ENCODE results near the gene CBX3.
"Not testable (repeated sequence)": the region's sequence is repeated elsewhere in the genome, so short reads cannot be mapped to it uniquely, and the experiment has no call there.

Gene CBX3

GRCh38 chr7:26187380-26188205 is 14.0 kb upstream of the CBX3 start:
- no peak for DNase-seq
- Mint-ChIP-seq H3K27ac (peak overlapping the region; percentile 74), H3K27me3 (no peaks in the 10 kb centered on the region), H3K9me3 (no peaks in the 10 kb centered on the region), H3K4me1 (peaks cover 79% of the 10 kb centered on the region), H3K4me3 (no peak overlapping the region), H3K36me3 (peaks cover 78% of the 10 kb centered on the region)
- CTCF ChIA-PET, result interaction anchor here (0.8 to 7.5 kb wide), 7 partner anchors 9 to 182 kb away, joined by 3 to 41 read pairs (median 3); no protein-coding TSS in a partner anchor

GRCh38 chr7:26188206-26188956 is 13.2 kb upstream of the CBX3 start:
- no peak for DNase-seq
- CTCF ChIA-PET, result interaction anchor here (0.8 to 7.5 kb wide), 10 partner anchors 8 to 181 kb away, joined by 3 to 41 read pairs (median 3); partner anchors contain the start of gene CBX3
- Mint-ChIP-seq H3K4me3 (no peak overlapping the region), H3K36me3 (peaks cover 86% of the 10 kb centered on the region), H3K27me3 (no peaks in the 10 kb centered on the region), H3K9me3 (no peaks in the 10 kb centered on the region), H3K27ac (peak overlapping the region; percentile 4), H3K4me1 (peaks cover 87% of the 10 kb centered on the region)

- no peaks in the 10 kb centered on the region for H3K9me3 Mint-ChIP-seq
- H3K4me3 Mint-ChIP-seq, result no peak overlapping the region
- CTCF ChIA-PET, result interaction anchor here (1.2 to 7.5 kb wide), 5 partner anchors 9 to 176 kb away, joined by 3 to 41 read pairs (median 5); partner anchors contain the start of gene CBX3
- H3K27me3 Mint-ChIP-seq, result no peaks in the 10 kb centered on the region
- peaks cover 88% of the 10 kb centered on the region for H3K36me3 Mint-ChIP-seq
- peaks cover 94% of the 10 kb centered on the region for H3K4me1 Mint-ChIP-seq
- DNase-seq, result no peak
- peak overlapping the region; percentile 11 for H3K27ac Mint-ChIP-seq
These were observed 12.5 kb upstream of the CBX3 start for GRCh38 chr7:26188957-26189541.

- DNase-seq, result no peak
- Mint-ChIP-seq H3K27me3 (no peaks in the 10 kb centered on the region), H3K9me3 (no peaks in the 10 kb centered on the region), H3K4me1 (peaks cover 95% of the 10 kb centered on the region), H3K4me3 (no peak overlapping the region), H3K27ac (no peak overlapping the region), H3K36me3 (peaks cover 88% of the 10 kb centered on the region)
- CTCF ChIA-PET, result interaction anchor here (1.2 to 7.5 kb wide), 4 partner anchors 9 to 111 kb away, joined by 3 to 41 read pairs (median 6); partner anchors contain the start of gene CBX3
These were observed 11.8 kb upstream of the CBX3 start for GRCh38 chr7:26189697-26190096.

GRCh38 chr7:26190417-26190869 is 11.1 kb upstream of the CBX3 start:
- Mint-ChIP-seq H3K9me3 (no peaks in the 10 kb centered on the region), H3K36me3 (peaks cover 85% of the 10 kb centered on the region), H3K4me3 (no peak overlapping the region), H3K27me3 (no peaks in the 10 kb centered on the region), H3K4me1 (peaks cover 94% of the 10 kb centered on the region), H3K27ac (peak overlapping the region; percentile 58)
- no peak for DNase-seq
- CTCF ChIA-PET, result interaction anchor here (0.9 kb wide), 1 partner anchor 35 kb away, joined by 3 read pairs; no protein-coding TSS in a partner anchor

GRCh38 chr7:26191233-26191973 is 10.1 kb upstream of the CBX3 start:
- Mint-ChIP-seq H3K9me3 (no peaks in the 10 kb centered on the region), H3K4me3 (no peak overlapping the region), H3K27me3 (no peaks in the 10 kb centered on the region), H3K27ac (peak overlapping the region; percentile 33), H3K4me1 (peaks cover 96% of the 10 kb centered on the region), H3K36me3 (peaks cover 88% of the 10 kb centered on the region)
- no peak for DNase-seq
- CTCF ChIA-PET, result interaction anchor here (0.8 to 2.2 kb wide), 5 partner anchors 8 to 107 kb away, joined by 3 to 15 read pairs (median 3); no protein-coding TSS in a partner anchor

GRCh38 chr7:26191974-26192479 is 9.5 kb upstream of the CBX3 start:
- Mint-ChIP-seq H3K4me3 (no peak overlapping the region), H3K27ac (peak overlapping the region; percentile 78), H3K9me3 (no peaks in the 10 kb centered on the region), H3K4me1 (peaks cover 96% of the 10 kb centered on the region), H3K27me3 (no peaks in the 10 kb centered on the region), H3K36me3 (peaks cover 91% of the 10 kb centered on the region)
- CTCF ChIA-PET, result interaction anchor here (0.9 to 2.2 kb wide), 5 partner anchors 12 to 173 kb away, joined by 3 to 15 read pairs (median 4); no protein-coding TSS in a partner anchor
- DNase-seq, result no peak

- Mint-ChIP-seq H3K4me1 (peaks cover 96% of the 10 kb centered on the region), H3K4me3 (no peak overlapping the region), H3K27ac (peak overlapping the region; percentile 78), H3K27me3 (no peaks in the 10 kb centered on the region), H3K36me3 (peaks cover 91% of the 10 kb centered on the region), H3K9me3 (no peaks in the 10 kb centered on the region)
- CTCF ChIA-PET, result interaction anchor here (0.9 to 2.2 kb wide), 4 partner anchors 92 to 177 kb away, joined by 4 to 15 read pairs (median 6); no protein-coding TSS in a partner anchor
- no peak for DNase-seq
These were observed 9.0 kb upstream of the CBX3 start for GRCh38 chr7:26192485-26193087.

GRCh38 chr7:26193432-26194207 is 7.9 kb upstream of the CBX3 start:
- peaks cover 86% of the 10 kb centered on the region for H3K4me1 Mint-ChIP-seq
- H3K36me3 Mint-ChIP-seq, result peaks cover 91% of the 10 kb centered on the region
- DNase-seq, result no peak
- peak overlapping the region; percentile 85 for H3K27ac Mint-ChIP-seq
- CTCF ChIA-PET, result interaction anchor here (0.7 to 5.3 kb wide), 4 partner anchors 91 to 176 kb away, joined by 3 to 52 read pairs (median 6); no protein-coding TSS in a partner anchor
- no peaks in the 10 kb centered on the region for H3K27me3 Mint-ChIP-seq
- peak overlapping the region; percentile 52 for H3K4me3 Mint-ChIP-seq
- H3K9me3 Mint-ChIP-seq, result no peaks in the 10 kb centered on the region

- Mint-ChIP-seq H3K27ac (peak overlapping the region; percentile 85), H3K4me3 (peak overlapping the region; percentile 52), H3K36me3 (peaks cover 91% of the 10 kb centered on the region), H3K4me1 (peaks cover 74% of the 10 kb centered on the region)
- H3K9me3 Mint-ChIP-seq, DNase-seq, H3K27me3 Mint-ChIP-seq: not testable (repeated sequence)
- CTCF ChIA-PET, result interaction anchor here (0.6 to 5.3 kb wide), 3 partner anchors 43 to 171 kb away, joined by 4 to 52 read pairs (median 5); partner anchors contain the start of gene NFE2L3
These were observed 6.8 kb upstream of the CBX3 start for GRCh38 chr7:26194764-26195163.

- H3K36me3 Mint-ChIP-seq, result peaks cover 90% of the 10 kb centered on the region
These were observed 6.4 kb upstream of the CBX3 start for GRCh38 chr7:26195182-26195581.

More at GRCh38 chr7:26195182-26195581, 6.4 kb upstream of the CBX3 start:
- peak overlapping the region; percentile 69 for H3K27ac Mint-ChIP-seq
- DNase-seq, result no peak
- CTCF ChIA-PET, result interaction anchor here (0.6 to 5.3 kb wide), 3 partner anchors 43 to 170 kb away, joined by 4 to 52 read pairs (median 5); partner anchors contain the start of gene NFE2L3
- peak overlapping the region; percentile 77 for H3K4me3 Mint-ChIP-seq
- H3K27me3 Mint-ChIP-seq, result peaks cover 6% of the 10 kb centered on the region
- H3K9me3 Mint-ChIP-seq, result no peaks in the 10 kb centered on the region
- H3K4me1 Mint-ChIP-seq, result peaks cover 72% of the 10 kb centered on the region

Measured in activated naive CD4-positive, alpha-beta T cell treated with anti-CD3 and anti-CD28 coated beads, Interleukin-2, amount 10 ng/mL, durations not matched to agents 7 days and 5 days (primary cell).